ENCODE results near the gene SLC20A1.
A peak's percentile ranks its signal among the peaks of the same experiment; 100 is the strongest.

SLC20A1 gene

DNA sequence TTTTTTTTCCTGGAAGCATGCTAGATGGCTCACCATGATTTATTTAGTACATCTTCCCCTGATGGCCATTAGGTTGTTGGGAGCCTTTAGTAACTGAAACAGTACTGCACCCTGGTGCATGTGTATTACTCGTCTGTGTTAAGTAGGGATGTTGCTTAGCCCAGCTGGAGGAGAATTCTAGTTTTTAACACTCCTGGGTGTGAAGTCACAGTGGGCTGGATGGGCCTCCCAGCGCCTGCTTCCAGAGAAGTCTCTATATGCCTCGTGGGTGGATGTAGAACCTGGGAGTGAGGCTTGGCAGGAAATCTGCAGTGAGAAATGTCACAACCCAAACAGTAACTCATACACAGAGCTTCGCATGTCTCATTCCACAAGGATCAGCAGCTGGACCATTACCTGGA, 46.1 kb downstream of the SLC20A1 start:
- no peaks in the 10 kb centered on the region for H3K36me3 ChIP-seq (replicated peaks; ENCODE audit: insufficient read depth, low read length)
- H3K27ac ChIP-seq (ENCODE audit: low read length): peak overlapping the region; percentile 50; the same call in 1 of the 2 replicates
- no peak overlapping the region for H2AFZ ChIP-seq (ENCODE audit: low read length)
- H3K4me2 ChIP-seq (ENCODE audit: low read depth, low read length): peak overlapping the region; percentile 39; the same call in 1 of the 2 replicates
- no peaks in the 10 kb centered on the region for H3K9me3 ChIP-seq (replicated peaks; ENCODE audit: insufficient read depth, low read length)
- peaks cover 16% of the 10 kb centered on the region for H3F3A ChIP-seq (ENCODE audit: insufficient read depth, low read length)
- no peaks in the 10 kb centered on the region for H3K27me3 ChIP-seq (replicated peaks; ENCODE audit: insufficient read depth, low read length)
- peaks cover 24% of the 10 kb centered on the region for H3K4me1 ChIP-seq (ENCODE audit: low read length)
- no peaks in the 10 kb centered on the region for H4K20me1 ChIP-seq (ENCODE audit: insufficient read depth, low read length)
- no peak overlapping the region for H3K9ac ChIP-seq (ENCODE audit: low read length)
- no peak for TF ChIP-seq EZH2 (optimal IDR thresholded peaks at IDR 0.05; ENCODE audit: low read depth, low read length)
- TF ChIP-seq, protein P1, sequence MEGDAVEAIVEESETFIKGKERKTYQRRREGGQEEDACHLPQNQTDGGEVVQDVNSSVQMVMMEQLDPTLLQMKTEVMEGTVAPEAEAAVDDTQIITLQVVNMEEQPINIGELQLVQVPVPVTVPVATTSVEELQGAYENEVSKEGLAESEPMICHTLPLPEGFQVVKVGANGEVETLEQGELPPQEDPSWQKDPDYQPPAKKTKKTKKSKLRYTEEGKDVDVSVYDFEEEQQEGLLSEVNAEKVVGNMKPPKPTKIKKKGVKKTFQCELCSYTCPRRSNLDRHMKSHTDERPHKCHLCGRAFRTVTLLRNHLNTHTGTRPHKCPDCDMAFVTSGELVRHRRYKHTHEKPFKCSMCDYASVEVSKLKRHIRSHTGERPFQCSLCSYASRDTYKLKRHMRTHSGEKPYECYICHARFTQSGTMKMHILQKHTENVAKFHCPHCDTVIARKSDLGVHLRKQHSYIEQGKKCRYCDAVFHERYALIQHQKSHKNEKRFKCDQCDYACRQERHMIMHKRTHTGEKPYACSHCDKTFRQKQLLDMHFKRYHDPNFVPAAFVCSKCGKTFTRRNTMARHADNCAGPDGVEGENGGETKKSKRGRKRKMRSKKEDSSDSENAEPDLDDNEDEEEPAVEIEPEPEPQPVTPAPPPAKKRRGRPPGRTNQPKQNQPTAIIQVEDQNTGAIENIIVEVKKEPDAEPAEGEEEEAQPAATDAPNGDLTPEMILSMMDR (IDR thresholded peaks at IDR 0.05; ENCODE audit: low read length): no peak
- TF ChIP-seq EZH2phosphoT487 (IDR thresholded peaks at IDR 0.05; ENCODE audit: low read length): no peak
- H3K4me3 ChIP-seq (ENCODE audit: low read length): no peak overlapping the region
- no peaks in the 10 kb centered on the region for H3K79me2 ChIP-seq (ENCODE audit: low read length)
- no peaks in the 10 kb centered on the region for H3K9me2 ChIP-seq (replicated peaks; ENCODE audit: insufficient read depth, low read length)
- DNase-seq: no peak

DNA sequence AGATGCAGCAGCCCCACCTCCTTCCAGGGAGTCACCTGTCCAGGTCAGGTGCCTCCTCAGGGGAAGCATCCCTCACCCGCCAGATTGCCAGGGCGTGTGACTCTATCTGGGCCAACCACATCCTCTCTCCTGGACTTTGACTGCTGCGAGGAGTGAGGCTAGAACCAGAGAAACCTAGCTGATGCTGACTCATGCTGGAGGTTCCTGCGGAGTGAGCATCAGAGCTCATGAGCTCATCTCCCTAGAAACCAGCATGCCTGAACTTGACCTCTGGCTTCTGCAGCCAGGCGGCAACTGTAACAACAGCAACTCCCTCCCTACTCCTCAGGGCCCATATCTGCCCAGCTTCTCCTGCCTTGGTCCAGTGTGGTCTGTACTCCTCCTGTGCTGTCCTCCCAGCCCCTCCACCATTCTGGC, 46.8 kb downstream of the SLC20A1 start:
- H2AFZ ChIP-seq (ENCODE audit: low read length): peak overlapping the region; percentile 41
- H3K36me3 ChIP-seq (replicated peaks; ENCODE audit: insufficient read depth, low read length): no peaks in the 10 kb centered on the region
- TF ChIP-seq EZH2 (optimal IDR thresholded peaks at IDR 0.05; ENCODE audit: low read depth, low read length) (no peak), EZH2phosphoT487 (IDR thresholded peaks at IDR 0.05; ENCODE audit: low read length) (no peak)
- TF ChIP-seq, protein P1 (IDR thresholded peaks at IDR 0.05; ENCODE audit: low read length): no peak
- no peak overlapping the region for H3K9ac ChIP-seq (ENCODE audit: low read length)
- peak overlapping the region; percentile 50; the same call in 1 of the 2 replicates for H3K27ac ChIP-seq (ENCODE audit: low read length)
- no peaks in the 10 kb centered on the region for H3K27me3 ChIP-seq (replicated peaks; ENCODE audit: insufficient read depth, low read length)
- H3K4me1 ChIP-seq (ENCODE audit: low read length): peaks cover 24% of the 10 kb centered on the region
- H3K4me2 ChIP-seq (ENCODE audit: low read depth, low read length): peak overlapping the region; percentile 39; the same call in 1 of the 2 replicates
- peak; percentile 89 for DNase-seq
- no peaks in the 10 kb centered on the region for H3K79me2 ChIP-seq (ENCODE audit: low read length)
- no peaks in the 10 kb centered on the region for H3K9me3 ChIP-seq (replicated peaks; ENCODE audit: insufficient read depth, low read length)
- H4K20me1 ChIP-seq (ENCODE audit: insufficient read depth, low read length): no peaks in the 10 kb centered on the region
- H3K9me2 ChIP-seq (replicated peaks; ENCODE audit: insufficient read depth, low read length): no peaks in the 10 kb centered on the region
- no peak overlapping the region for H3K4me3 ChIP-seq (ENCODE audit: low read length)
- peaks cover 16% of the 10 kb centered on the region for H3F3A ChIP-seq (ENCODE audit: insufficient read depth, low read length)

DNA sequence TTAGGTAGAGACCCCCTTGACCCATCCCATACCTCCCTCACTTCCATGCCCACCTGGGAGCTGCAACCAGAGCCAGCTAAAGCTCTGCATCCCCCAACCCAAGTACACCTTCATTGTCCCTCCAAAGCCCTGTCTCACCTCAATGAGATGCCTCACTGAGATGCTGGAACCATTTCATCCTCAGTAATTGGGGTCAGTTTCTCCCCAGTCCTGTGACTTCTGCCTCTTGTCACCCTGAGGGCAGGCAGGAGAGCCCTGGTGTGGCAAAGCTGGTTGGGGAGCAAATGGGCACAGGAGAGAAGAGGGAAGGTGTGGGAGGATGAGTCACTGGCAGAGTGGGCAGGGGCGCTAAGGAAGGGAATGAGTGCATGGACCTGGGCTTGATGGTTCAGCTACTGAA, 47.2 kb downstream of the SLC20A1 start:
- peak overlapping the region; percentile 41 for H2AFZ ChIP-seq (ENCODE audit: low read length)
- no peaks in the 10 kb centered on the region for H3K27me3 ChIP-seq (replicated peaks; ENCODE audit: insufficient read depth, low read length)
- H3K27ac ChIP-seq (ENCODE audit: low read length): peak overlapping the region; percentile 50; the same call in 1 of the 2 replicates
- H3F3A ChIP-seq (ENCODE audit: insufficient read depth, low read length): peaks cover 16% of the 10 kb centered on the region
- no peaks in the 10 kb centered on the region for H3K9me2 ChIP-seq (replicated peaks; ENCODE audit: insufficient read depth, low read length)
- peaks cover 24% of the 10 kb centered on the region for H3K4me1 ChIP-seq (ENCODE audit: low read length)
- H3K4me2 ChIP-seq (ENCODE audit: low read depth, low read length): peak overlapping the region; percentile 39; the same call in 1 of the 2 replicates
- H3K79me2 ChIP-seq (ENCODE audit: low read length): no peaks in the 10 kb centered on the region
- no peak for DNase-seq
- H3K4me3 ChIP-seq (ENCODE audit: low read length): no peak overlapping the region
- TF ChIP-seq EZH2 (optimal IDR thresholded peaks at IDR 0.05; ENCODE audit: low read depth, low read length) (no peak), EZH2phosphoT487 (IDR thresholded peaks at IDR 0.05; ENCODE audit: low read length) (no peak)
- TF ChIP-seq, protein P1 (IDR thresholded peaks at IDR 0.05; ENCODE audit: low read length): no peak
- no peaks in the 10 kb centered on the region for H3K9me3 ChIP-seq (replicated peaks; ENCODE audit: insufficient read depth, low read length)
- H3K9ac ChIP-seq (ENCODE audit: low read length): no peak overlapping the region
- no peaks in the 10 kb centered on the region for H4K20me1 ChIP-seq (ENCODE audit: insufficient read depth, low read length)
- no peaks in the 10 kb centered on the region for H3K36me3 ChIP-seq (replicated peaks; ENCODE audit: insufficient read depth, low read length)
